ENCODE measurements around the gene ADAMTS1.
"Not testable (repeated sequence)": the region's sequence is repeated elsewhere in the genome, so short reads cannot be mapped to it uniquely, and the experiment has no call there.

The ADAMTS1 gene

GRCh38 chr21:26845066-26845758 is at the start of gene ADAMTS1:
Gene ADAMTS1, minus strand, starts transcription at chr21:26845409. Its CDS starts 455 bp downstream, at chr21:26844954.
- no peak for DNase-seq (ENCODE audit: low read depth)

- no peak for DNase-seq (ENCODE audit: low read depth)
Observed at GRCh38 chr21:26892151-26892550, 46.9 kb upstream of the ADAMTS1 start.

- no peak for DNase-seq (ENCODE audit: low read depth)
Observed at GRCh38 chr21:26888931-26889330, 43.7 kb upstream of the ADAMTS1 start.

- no peak for DNase-seq (ENCODE audit: low read depth)
Observed at GRCh38 chr21:26888256-26888655, 43.0 kb upstream of the ADAMTS1 start.

- DNase-seq (ENCODE audit: low read depth): no peak
Observed at GRCh38 chr21:26887251-26887650, 42.0 kb upstream of the ADAMTS1 start.

- no peak for DNase-seq (ENCODE audit: low read depth)
Observed at GRCh38 chr21:26884436-26884835, 39.2 kb upstream of the ADAMTS1 start.

- DNase-seq (ENCODE audit: low read depth): no peak
Observed at GRCh38 chr21:26883768-26884167, 38.6 kb upstream of the ADAMTS1 start.

GRCh38 chr21:26881504-26882228 is 36.5 kb upstream of the ADAMTS1 start:
- DNase-seq (ENCODE audit: low read depth): no peak

GRCh38 chr21:26877018-26877417 is 31.8 kb upstream of the ADAMTS1 start:
- DNase-seq (ENCODE audit: low read depth): no peak

GRCh38 chr21:26874347-26874746 is 29.1 kb upstream of the ADAMTS1 start:
- DNase-seq (ENCODE audit: low read depth): no peak

- no peak for DNase-seq (ENCODE audit: low read depth)
Observed at GRCh38 chr21:26865857-26866256, 20.6 kb upstream of the ADAMTS1 start.

GRCh38 chr21:26856871-26857350 is 11.7 kb upstream of the ADAMTS1 start:
- DNase-seq (ENCODE audit: low read depth): not testable (repeated sequence)

- DNase-seq (ENCODE audit: low read depth): not testable (repeated sequence)
Observed at GRCh38 chr21:26854695-26855094, 9.5 kb upstream of the ADAMTS1 start.

- DNase-seq (ENCODE audit: low read depth): no peak
Observed at GRCh38 chr21:26852423-26852822, 7.2 kb upstream of the ADAMTS1 start.

GRCh38 chr21:26851109-26851944 is 6.1 kb upstream of the ADAMTS1 start:
- DNase-seq (ENCODE audit: low read depth): no peak

GRCh38 chr21:26850116-26850643 is 5.0 kb upstream of the ADAMTS1 start:
- no peak for DNase-seq (ENCODE audit: low read depth)

GRCh38 chr21:26849428-26850115 is 4.4 kb upstream of the ADAMTS1 start:
- no peak for DNase-seq (ENCODE audit: low read depth)

GRCh38 chr21:26847921-26848320 is 2.7 kb upstream of the ADAMTS1 start:
- no peak for DNase-seq (ENCODE audit: low read depth)

GRCh38 chr21:26847002-26847401 is 1.8 kb upstream of the ADAMTS1 start:
- DNase-seq (ENCODE audit: low read depth): no peak

GRCh38 chr21:26846036-26846931 is 1.1 kb upstream of the ADAMTS1 start:
- no peak for DNase-seq (ENCODE audit: low read depth)

- no peak for DNase-seq (ENCODE audit: low read depth)
Observed at GRCh38 chr21:26845759-26846035, 488 bp upstream of the ADAMTS1 start.

Data from activated T-helper 1 cell treated with Interleukin-2 at 50 U/mL for 16 hours (primary cell).